Panc1 (cell line): ENCODE data around the gene COL4A2. TPM values are rescaled to one million over a fixed set of nuclear protein-coding genes. Genes with fewer than 3 reads are reported as not detected.

ENCODE experiments used
- ATAC-seq: fragments of 200-7000 bp; cut with Tn5 transposase; 2 replicates; pipeline ENCODE4 v1.9.1; 2020; ENCODE audit warnings: mild to moderate bottlenecking, moderate library complexity
- BruUV-seq: library from RNA; stranded (reverse); fragments of 400-500 nt; replicated peaks from 2 replicates; lab custom pipeline; 2021; lab: Mats Ljungman, UMichigan
- CTCF ChIA-PET: fragments of 300-600 bp; sonication (Branson Sonifier 250); formaldehyde crosslinking; loops from one replicate; lab custom pipeline; 2022; ENCODE audit warnings: antibody characterized with exemption; lab: Charles Lee
- POLR2A ChIA-PET: fragments of 300-600 bp; sonication (Branson Sonifier 250); formaldehyde crosslinking; loops from one replicate; lab custom pipeline; 2022; ENCODE audit warnings: antibody characterized with exemption; lab: Charles Lee
- DNase-seq: peaks from one replicate; pipeline ENCODE4 v3.0.0-alpha.2; 2010; ENCODE audit warnings: low read depth, low spot score
- H3K27ac ChIP-seq: 2 replicates; pipeline ENCODE4 v1.5.1; 2011; ENCODE audit warnings: mild to moderate bottlenecking, low read length, inconsistent platforms
- H3K27me3 ChIP-seq: fragments of 200-500 bp; sonication (Bioruptor generic); 2 replicates; pipeline ENCODE4 v1.6.0; 2014; ENCODE audit warnings: low read length, inconsistent platforms; ENCODE audit not compliant: control insufficient read depth, insufficient read depth
- H3K36me3 ChIP-seq: fragments of 200-500 bp; sonication (Bioruptor generic); 2 replicates; pipeline ENCODE4 v1.5.1; 2014; ENCODE audit warnings: inconsistent platforms, mild to moderate bottlenecking, low read length, moderate library complexity; ENCODE audit not compliant: control insufficient read depth, insufficient read depth
- H3K4me1 ChIP-seq: 2 replicates; pipeline ENCODE4 v1.5.1; 2011; ENCODE audit warnings: inconsistent platforms, mild to moderate bottlenecking, low read length, moderate library complexity; ENCODE audit not compliant: control insufficient read depth, insufficient read depth
- H3K4me3 ChIP-seq, 2 experiments: 2 replicates each; pipeline ENCODE4 v1.5.1; 2011 to 2012; ENCODE audit warnings: low read depth in 2 of 2, low read length in 2 of 2, mild to moderate bottlenecking in 2 of 2, inconsistent platforms in 1 of 2, moderate library complexity in 1 of 2
- H3K9me3 ChIP-seq: fragments of 200-500 bp; sonication (Bioruptor generic); 2 replicates; pipeline ENCODE4 v1.5.1; 2014; ENCODE audit warnings: low read depth, mild to moderate bottlenecking, inconsistent platforms, low read length, moderate library complexity; ENCODE audit not compliant: control insufficient read depth, insufficient read depth
- CTCF ChIP-seq: fragments of 450-650 bp; IDR thresholded peaks from 2 replicates; pipeline ENCODE4 v1.5.1; 2017; ENCODE audit warnings: mild to moderate bottlenecking
- POLR2AphosphoS5 ChIP-seq: IDR thresholded peaks from 2 replicates; pipeline ENCODE4 v1.6.1; 2012; ENCODE audit warnings: mild to moderate bottlenecking, low read depth, low read length, moderate library complexity
- REST ChIP-seq, 2 experiments: IDR thresholded peaks; 2 replicates each; pipeline ENCODE4 v1.6.1; 2011 to 2012; ENCODE audit warnings: low read depth in 2 of 2, control low read depth in 1 of 2, low read length in 1 of 2, mild to moderate bottlenecking in 1 of 2, moderate library complexity in 1 of 2; ENCODE audit not compliant: insufficient read depth in 1 of 2
- SIN3A ChIP-seq: IDR thresholded peaks from 2 replicates; pipeline ENCODE4 v1.6.1; 2012; ENCODE audit warnings: low read depth, mild to moderate bottlenecking, low read length, moderate library complexity, borderline replicate concordance; ENCODE audit not compliant: insufficient read depth
- TCF7L2 ChIP-seq: IDR thresholded peaks from 2 replicates; pipeline ENCODE4 v1.6.1; 2011; ENCODE audit warnings: mild to moderate bottlenecking, low read depth, low read length, inconsistent platforms
- in situ Hi-C: cut with HindIII; loops from 2 replicates; pipeline ENCODE4 v1.10.0; 2016; ENCODE audit warnings: low sequenced_read_pairs, low pct_unique_long_range_greater_than_20kb
- intact Hi-C: fragments of 100-400 bp; cut with micrococcal nuclease; formaldehyde crosslinking; loops from one replicate; pipeline ENCODE4 v1.10.0; 2022; ENCODE audit not compliant: unreplicated experiment
- total RNA-seq: library from RNA; stranded (reverse); gene quantifications from one replicate; pipeline ENCODE4 v1.2.1, GENCODE V29; 2021; ENCODE audit not compliant: unreplicated experiment

Gene COL4A2
- total RNA-seq, 1 experiment from 2014 or later, result 3.0 TPM

- no peaks in the 10 kb centered on the region for H3K9me3 ChIP-seq
- in situ Hi-C loops, result no loop called here
- TF ChIP-seq POLR2AphosphoS5 (no peak), SIN3A (no peak), CTCF (no peak), REST (IDR thresholded peaks at IDR 0.05; ENCODE audit: insufficient read depth in 1 of 2, low read depth in 2 of 2, low read length in 1 of 2) (no peak), TCF7L2 (no peak)
- H3K27me3 ChIP-seq, result no peaks in the 10 kb centered on the region
- POLR2A ChIA-PET, result no interaction called here
- ATAC-seq, result no peak
- intact Hi-C loops, result no loop called here
- H3K36me3 ChIP-seq, result no peaks in the 10 kb centered on the region
- DNase-seq, result no peak
- peaks cover 7% of the 10 kb centered on the region for H3K4me1 ChIP-seq
- H3K27ac ChIP-seq, result no peak overlapping the region
- no peak overlapping the region for H3K4me3 ChIP-seq
- CTCF ChIA-PET, result no interaction called here
- no TSS peak for BruUV-seq
These were observed 234.4 kb downstream of the COL4A2 start for GRCh38 chr13:110541526-110541920.

GRCh38 chr13:110542169-110542796 is 235.2 kb downstream of the COL4A2 start:
- Histone ChIP-seq H3K27me3 (no peaks in the 10 kb centered on the region), H3K9me3 (no peaks in the 10 kb centered on the region), H3K27ac (no peak overlapping the region), H3K4me3 (no peak overlapping the region), H3K36me3 (no peaks in the 10 kb centered on the region), H3K4me1 (peaks cover 11% of the 10 kb centered on the region)
- BruUV-seq, result no TSS peak
- TF ChIP-seq SIN3A (no peak), REST (IDR thresholded peaks at IDR 0.05; ENCODE audit: insufficient read depth in 1 of 2, low read depth in 2 of 2, low read length in 1 of 2) (no peak), TCF7L2 (no peak), CTCF (no peak), POLR2AphosphoS5 (no peak)
- POLR2A ChIA-PET, result no interaction called here
- DNase-seq, result no peak
- no peak for ATAC-seq
- in situ Hi-C loops (no loop called here), intact Hi-C loops (no loop called here)
- CTCF ChIA-PET, result no interaction called here
